Panc1 (cell line): ENCODE measurements around the gene TBXAS1. TPM values are rescaled to one million over a fixed set of nuclear protein-coding genes. Genes with fewer than 3 reads are reported as not detected.

Source experiments
- ATAC-seq: fragments of 200-7000 bp; cut with Tn5 transposase; 2 replicates; pipeline ENCODE4 v1.9.1; 2020; ENCODE audit warnings: mild to moderate bottlenecking, moderate library complexity
- BruUV-seq: library from RNA; stranded (reverse); fragments of 400-500 nt; replicated peaks from 2 replicates; lab custom pipeline; 2021; lab: Mats Ljungman, UMichigan
- CTCF ChIA-PET: fragments of 300-600 bp; sonication (Branson Sonifier 250); formaldehyde crosslinking; loops from one replicate; lab custom pipeline; 2022; ENCODE audit warnings: antibody characterized with exemption; lab: Charles Lee
- POLR2A ChIA-PET: fragments of 300-600 bp; sonication (Branson Sonifier 250); formaldehyde crosslinking; loops from one replicate; lab custom pipeline; 2022; ENCODE audit warnings: antibody characterized with exemption; lab: Charles Lee
- DNase-seq: peaks from one replicate; pipeline ENCODE4 v3.0.0-alpha.2; 2010; ENCODE audit warnings: low read depth, low spot score
- H3K27ac ChIP-seq: 2 replicates; pipeline ENCODE4 v1.5.1; 2011; ENCODE audit warnings: mild to moderate bottlenecking, low read length, inconsistent platforms
- H3K27me3 ChIP-seq: fragments of 200-500 bp; sonication (Bioruptor generic); 2 replicates; pipeline ENCODE4 v1.6.0; 2014; ENCODE audit warnings: low read length, inconsistent platforms; ENCODE audit not compliant: control insufficient read depth, insufficient read depth
- H3K36me3 ChIP-seq: fragments of 200-500 bp; sonication (Bioruptor generic); 2 replicates; pipeline ENCODE4 v1.5.1; 2014; ENCODE audit warnings: inconsistent platforms, mild to moderate bottlenecking, low read length, moderate library complexity; ENCODE audit not compliant: control insufficient read depth, insufficient read depth
- H3K4me1 ChIP-seq: 2 replicates; pipeline ENCODE4 v1.5.1; 2011; ENCODE audit warnings: inconsistent platforms, mild to moderate bottlenecking, low read length, moderate library complexity; ENCODE audit not compliant: control insufficient read depth, insufficient read depth
- H3K4me3 ChIP-seq, 2 experiments: 2 replicates each; pipeline ENCODE4 v1.5.1; 2011 to 2012; ENCODE audit warnings: low read depth in 2 of 2, low read length in 2 of 2, mild to moderate bottlenecking in 2 of 2, inconsistent platforms in 1 of 2, moderate library complexity in 1 of 2
- H3K9me3 ChIP-seq: fragments of 200-500 bp; sonication (Bioruptor generic); 2 replicates; pipeline ENCODE4 v1.5.1; 2014; ENCODE audit warnings: low read depth, mild to moderate bottlenecking, inconsistent platforms, low read length, moderate library complexity; ENCODE audit not compliant: control insufficient read depth, insufficient read depth
- POLR2AphosphoS5 ChIP-seq: IDR thresholded peaks from 2 replicates; pipeline ENCODE4 v1.6.1; 2012; ENCODE audit warnings: mild to moderate bottlenecking, low read depth, low read length, moderate library complexity
- REST ChIP-seq, 2 experiments: IDR thresholded peaks; 2 replicates each; pipeline ENCODE4 v1.6.1; 2011 to 2012; ENCODE audit warnings: low read depth in 2 of 2, control low read depth in 1 of 2, low read length in 1 of 2, mild to moderate bottlenecking in 1 of 2, moderate library complexity in 1 of 2; ENCODE audit not compliant: insufficient read depth in 1 of 2
- SIN3A ChIP-seq: IDR thresholded peaks from 2 replicates; pipeline ENCODE4 v1.6.1; 2012; ENCODE audit warnings: low read depth, mild to moderate bottlenecking, low read length, moderate library complexity, borderline replicate concordance; ENCODE audit not compliant: insufficient read depth
- in situ Hi-C: cut with HindIII; loops from 2 replicates; pipeline ENCODE4 v1.10.0; 2016; ENCODE audit warnings: low sequenced_read_pairs, low pct_unique_long_range_greater_than_20kb
- intact Hi-C: fragments of 100-400 bp; cut with micrococcal nuclease; formaldehyde crosslinking; loops from one replicate; pipeline ENCODE4 v1.10.0; 2022; ENCODE audit not compliant: unreplicated experiment
- total RNA-seq: library from RNA; stranded (reverse); gene quantifications from one replicate; pipeline ENCODE4 v1.2.1, GENCODE V29; 2021; ENCODE audit not compliant: unreplicated experiment

Gene TBXAS1
- total RNA-seq, 1 experiment from 2014 or later: 4.4 TPM

- in situ Hi-C loops (no loop called here), intact Hi-C loops (no loop called here)
- Histone ChIP-seq H3K9me3 (peaks cover 33% of the 10 kb centered on the region), H3K4me1 (no peaks in the 10 kb centered on the region), H3K36me3 (no peaks in the 10 kb centered on the region), H3K27me3 (no peaks in the 10 kb centered on the region), H3K27ac (no peak overlapping the region), H3K4me3 (no peak overlapping the region)
- no TSS peak for BruUV-seq
- ChIA-PET CTCF (no interaction called here), POLR2A (no interaction called here)
- ATAC-seq (no peak), DNase-seq (no peak)
- TF ChIP-seq POLR2AphosphoS5: no peak
- TF ChIP-seq REST (IDR thresholded peaks at IDR 0.05; ENCODE audit: insufficient read depth in 1 of 2, low read depth in 2 of 2, low read length in 1 of 2): no peak
- TF ChIP-seq SIN3A: no peak
Observed at GRCh38 chr7:140069298-140069949, 240.4 kb downstream of the TBXAS1 start.

Other genes with a start within 250 kb of the TBXAS1 start
- 34.1 TPM for gene HIPK2, start 51.3 kb upstream of the TBXAS1 start, total RNA-seq
- 31.7 TPM for gene PARP12, start 233.7 kb downstream of the TBXAS1 start, total RNA-seq